ENCODE measurements around the gene CMPK2. TPM values are rescaled to one million over a fixed set of nuclear protein-coding genes. Genes with fewer than 3 reads are reported as not detected.

The CMPK2 gene
- total RNA-seq, 2 donors from 2014 or later: 5.3 to 31.1 TPM

- Histone ChIP-seq H3K4me1 (ENCODE audit: control insufficient read depth in 1 of 2, low read depth in 2 of 2) (peaks cover 0 to 16% of the 10 kb centered on the region in 2 donors), H3K27ac (no peak overlapping the region), H3K9me3 (no peaks in the 10 kb centered on the region), H3K36me3 (no peaks in the 10 kb centered on the region), H3K27me3 (replicated peaks; ENCODE audit: insufficient read depth) (no peaks in the 10 kb centered on the region), H3K4me3 (no peak overlapping the region)
- TF ChIP-seq, protein P1, sequence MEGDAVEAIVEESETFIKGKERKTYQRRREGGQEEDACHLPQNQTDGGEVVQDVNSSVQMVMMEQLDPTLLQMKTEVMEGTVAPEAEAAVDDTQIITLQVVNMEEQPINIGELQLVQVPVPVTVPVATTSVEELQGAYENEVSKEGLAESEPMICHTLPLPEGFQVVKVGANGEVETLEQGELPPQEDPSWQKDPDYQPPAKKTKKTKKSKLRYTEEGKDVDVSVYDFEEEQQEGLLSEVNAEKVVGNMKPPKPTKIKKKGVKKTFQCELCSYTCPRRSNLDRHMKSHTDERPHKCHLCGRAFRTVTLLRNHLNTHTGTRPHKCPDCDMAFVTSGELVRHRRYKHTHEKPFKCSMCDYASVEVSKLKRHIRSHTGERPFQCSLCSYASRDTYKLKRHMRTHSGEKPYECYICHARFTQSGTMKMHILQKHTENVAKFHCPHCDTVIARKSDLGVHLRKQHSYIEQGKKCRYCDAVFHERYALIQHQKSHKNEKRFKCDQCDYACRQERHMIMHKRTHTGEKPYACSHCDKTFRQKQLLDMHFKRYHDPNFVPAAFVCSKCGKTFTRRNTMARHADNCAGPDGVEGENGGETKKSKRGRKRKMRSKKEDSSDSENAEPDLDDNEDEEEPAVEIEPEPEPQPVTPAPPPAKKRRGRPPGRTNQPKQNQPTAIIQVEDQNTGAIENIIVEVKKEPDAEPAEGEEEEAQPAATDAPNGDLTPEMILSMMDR (IDR thresholded peaks at IDR 0.05): no peak
- DNase-seq (ENCODE audit: low spot score): no peak
- no peak for ATAC-seq (ENCODE audit: insufficient number of reproducible peaks, low FRiP score, low read depth)
Observed at GRCh38 chr2:6872394-6872793, 6.7 kb upstream of the CMPK2 start.

DNA sequence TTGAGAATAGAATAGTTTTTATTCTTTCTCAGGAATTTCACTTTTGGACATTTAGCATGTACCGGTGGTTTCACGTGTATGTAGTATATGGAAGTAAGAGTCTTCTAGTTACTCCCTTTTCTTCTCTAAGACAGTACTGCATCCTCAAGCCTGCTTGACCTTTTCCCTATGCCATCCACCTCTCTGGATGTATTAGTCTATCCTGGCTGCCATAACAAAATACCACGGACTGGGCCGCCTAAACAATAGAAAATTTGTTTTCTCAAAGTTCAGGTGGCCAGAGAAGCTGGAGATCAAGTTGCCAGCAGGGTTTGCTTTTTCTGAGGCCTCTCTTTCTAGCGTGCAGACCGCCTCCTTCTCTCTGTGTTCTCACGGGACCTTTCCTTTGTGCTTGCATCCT lies 1.3 kb upstream of the CMPK2 start:
- no peaks in the 10 kb centered on the region for H3K36me3 ChIP-seq
- H3K27me3 ChIP-seq (replicated peaks; ENCODE audit: insufficient read depth): no peaks in the 10 kb centered on the region
- H3K9me3 ChIP-seq: no peaks in the 10 kb centered on the region
- DNase-seq (ENCODE audit: low spot score) (no peak), ATAC-seq (ENCODE audit: insufficient number of reproducible peaks, low FRiP score, low read depth) (no peak)
- H3K27ac ChIP-seq: no peak overlapping the region
- TF ChIP-seq, protein P1 (IDR thresholded peaks at IDR 0.05): no peak
- peaks cover 5 to 35% of the 10 kb centered on the region in 2 donors for H3K4me1 ChIP-seq (ENCODE audit: control insufficient read depth in 1 of 2, low read depth in 2 of 2)
- H3K4me3 ChIP-seq: no peak overlapping the region

DNA sequence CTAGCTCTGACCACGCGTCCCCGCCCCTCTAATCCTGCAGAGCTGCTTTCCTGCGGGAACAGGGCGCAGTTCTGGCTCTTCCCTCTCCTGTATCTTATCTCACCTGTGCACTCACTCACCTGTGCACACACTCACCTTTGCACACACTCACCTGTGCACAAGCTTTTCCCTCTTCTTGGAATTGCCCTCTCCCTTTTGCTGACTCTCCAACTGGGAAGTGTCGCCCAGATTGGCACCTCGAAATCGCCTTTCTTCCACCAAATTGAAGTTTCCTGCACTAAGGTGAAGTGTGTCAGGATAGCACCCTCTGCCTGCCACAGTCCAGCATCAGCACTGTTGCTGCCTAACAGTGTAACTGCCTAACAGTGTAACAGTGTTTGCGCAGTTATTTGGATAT lies 566 bp upstream of the CMPK2 start:
- no peaks in the 10 kb centered on the region for H3K9me3 ChIP-seq
- DNase-seq (ENCODE audit: low spot score) (no peak), ATAC-seq (ENCODE audit: insufficient number of reproducible peaks, low FRiP score, low read depth) (no peak)
- H3K27me3 ChIP-seq (replicated peaks; ENCODE audit: insufficient read depth): no peaks in the 10 kb centered on the region
- H3K4me3 ChIP-seq: peak overlapping the region; percentile 91
- H3K4me1 ChIP-seq (ENCODE audit: control insufficient read depth in 1 of 2, low read depth in 2 of 2): peaks cover 5 to 34% of the 10 kb centered on the region in 2 donors
- H3K36me3 ChIP-seq: no peaks in the 10 kb centered on the region
- TF ChIP-seq, protein P1 (IDR thresholded peaks at IDR 0.05): no peak
- H3K27ac ChIP-seq: peak overlapping the region; percentile 52 to 73

GRCh38 chr2:6864923-6865345 lies 773 bp downstream of the CMPK2 start:
- H3K27me3 ChIP-seq (replicated peaks; ENCODE audit: insufficient read depth): no peaks in the 10 kb centered on the region
- DNase-seq (ENCODE audit: low spot score) (no peak), ATAC-seq (ENCODE audit: insufficient number of reproducible peaks, low FRiP score, low read depth) (no peak)
- no peaks in the 10 kb centered on the region for H3K9me3 ChIP-seq
- peak overlapping the region; percentile 91 for H3K4me3 ChIP-seq
- H3K27ac ChIP-seq: peak overlapping the region; percentile 52 to 73
- peaks cover 2% of the 10 kb centered on the region for H3K36me3 ChIP-seq
- peaks cover 5 to 26% of the 10 kb centered on the region in 2 donors for H3K4me1 ChIP-seq (ENCODE audit: control insufficient read depth in 1 of 2, low read depth in 2 of 2)
- TF ChIP-seq, protein P1 (IDR thresholded peaks at IDR 0.05): no peak

DNA sequence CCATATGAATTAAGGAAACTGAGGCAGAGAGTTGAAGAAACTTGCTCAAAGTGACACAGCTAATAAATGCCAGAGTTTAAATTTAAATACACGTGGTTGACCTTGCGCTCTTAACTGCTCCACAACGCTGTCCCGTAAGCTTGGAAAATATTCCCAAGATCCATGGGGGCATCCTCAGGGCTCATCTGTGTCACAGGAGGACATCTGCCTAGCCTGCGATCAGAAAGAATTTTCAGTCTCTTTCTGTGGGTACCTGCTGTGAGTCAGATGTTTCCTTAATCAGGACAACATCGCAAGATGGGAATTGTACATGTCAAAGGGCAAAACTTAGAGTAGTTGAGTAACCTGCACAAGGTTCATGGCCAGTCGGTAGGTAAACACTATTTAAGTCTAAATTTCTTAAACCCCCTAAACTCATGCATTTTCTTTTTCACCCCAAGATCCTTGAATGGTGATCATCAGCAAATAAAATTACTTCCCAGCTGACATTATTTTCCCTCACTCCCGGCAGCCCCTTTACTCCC lies 1.4 kb downstream of the CMPK2 start:
- H3K27ac ChIP-seq: no peak overlapping the region
- H3K4me3 ChIP-seq: peak overlapping the region; percentile 91

More for the DNA sequence above, 1.4 kb downstream of the CMPK2 start:
- TF ChIP-seq, protein P1 (IDR thresholded peaks at IDR 0.05): no peak
- DNase-seq (ENCODE audit: low spot score) (no peak), ATAC-seq (ENCODE audit: insufficient number of reproducible peaks, low FRiP score, low read depth) (no peak)
- H3K9me3 ChIP-seq: peaks cover 2% of the 10 kb centered on the region
- H3K27me3 ChIP-seq (replicated peaks; ENCODE audit: insufficient read depth): no peaks in the 10 kb centered on the region
- peaks cover 5 to 26% of the 10 kb centered on the region in 2 donors for H3K4me1 ChIP-seq (ENCODE audit: control insufficient read depth in 1 of 2, low read depth in 2 of 2)
- peaks cover 2% of the 10 kb centered on the region for H3K36me3 ChIP-seq

All from thoracic aorta (tissue), 2 donors.